BE2C (cell line): ENCODE data around the gene SH2B3.
A peak's percentile ranks its signal among the peaks of the same experiment; 100 is the strongest.

Experiments used
- DNase-seq: peaks from one replicate; pipeline ENCODE4 v3.0.0-alpha.2; 2020
- H3K27me3 ChIP-seq: fragments of 250-450 bp; sonication (Bioruptor Pico); 2 replicates; pipeline ENCODE4 v1.5.1; 2020; ENCODE audit warnings: mild to moderate bottlenecking
- H3K36me3 ChIP-seq: fragments of 250-450 bp; sonication (Bioruptor Pico); 2 replicates; pipeline ENCODE4 v1.5.1; 2020; ENCODE audit warnings: mild to moderate bottlenecking
- H3K4me1 ChIP-seq: fragments of 250-450 bp; sonication (Bioruptor Pico); 2 replicates; pipeline ENCODE4 v1.5.1; 2020
- H3K4me3 ChIP-seq: 2 replicates; pipeline ENCODE4 v1.5.1; 2011; ENCODE audit warnings: low read depth, low read length
- H3K9me3 ChIP-seq: fragments of 250-450 bp; sonication (Bioruptor Pico); 2 replicates; pipeline ENCODE4 v1.5.1; 2020
- CTCF ChIP-seq: IDR thresholded peaks from 2 replicates; pipeline ENCODE4 v1.5.1; 2012; ENCODE audit warnings: mild to moderate bottlenecking, low read depth, low read length

The SH2B3 gene

GRCh38 chr12:111438481-111438880, 32.8 kb downstream of the SH2B3 start:
- DNase-seq, result peak; percentile 58
- no peak overlapping the region for H3K4me3 ChIP-seq
- H3K36me3 ChIP-seq, result peaks cover 8% of the 10 kb centered on the region
- no peak for TF ChIP-seq CTCF
- H3K4me1 ChIP-seq, result peaks cover 11% of the 10 kb centered on the region; the same call in 1 of the 2 replicates
- H3K27me3 ChIP-seq, result no peaks in the 10 kb centered on the region
- H3K9me3 ChIP-seq, result no peaks in the 10 kb centered on the region

- peaks cover 14% of the 10 kb centered on the region for H3K36me3 ChIP-seq
- peaks cover 13% of the 10 kb centered on the region for H3K4me1 ChIP-seq
- DNase-seq, result no peak
- H3K4me3 ChIP-seq, result no peak overlapping the region
- H3K27me3 ChIP-seq, result no peaks in the 10 kb centered on the region
- TF ChIP-seq CTCF, result no peak
- H3K9me3 ChIP-seq, result no peaks in the 10 kb centered on the region
Measured at GRCh38 chr12:111439657-111440151, 34.0 kb downstream of the SH2B3 start.

- no peak overlapping the region for H3K4me3 ChIP-seq
- H3K4me1 ChIP-seq, result peaks cover 11% of the 10 kb centered on the region
- no peak for DNase-seq
- H3K36me3 ChIP-seq, result peaks cover 19% of the 10 kb centered on the region
- TF ChIP-seq CTCF, result no peak
- no peaks in the 10 kb centered on the region for H3K9me3 ChIP-seq
- no peaks in the 10 kb centered on the region for H3K27me3 ChIP-seq
Measured at GRCh38 chr12:111440152-111440551, 34.4 kb downstream of the SH2B3 start.

- H3K27me3 ChIP-seq, result no peaks in the 10 kb centered on the region
- H3K36me3 ChIP-seq, result peaks cover 23% of the 10 kb centered on the region
- no peak overlapping the region for H3K4me3 ChIP-seq
- no peak for DNase-seq
- no peak for TF ChIP-seq CTCF
- H3K4me1 ChIP-seq, result peaks cover 15% of the 10 kb centered on the region
- H3K9me3 ChIP-seq, result no peaks in the 10 kb centered on the region
Measured at GRCh38 chr12:111440631-111441030, 34.9 kb downstream of the SH2B3 start.

GRCh38 chr12:111441107-111441928, 35.6 kb downstream of the SH2B3 start:
- Histone ChIP-seq H3K27me3 (no peaks in the 10 kb centered on the region), H3K36me3 (peaks cover 28% of the 10 kb centered on the region), H3K9me3 (no peaks in the 10 kb centered on the region), H3K4me1 (peaks cover 22% of the 10 kb centered on the region), H3K4me3 (no peak overlapping the region)
- DNase-seq, result no peak
- TF ChIP-seq CTCF, result no peak
